Activated naive CD8-positive, alpha-beta T cell treated with anti-CD3 and anti-CD28 coated beads, Interleukin-2, amount 10 ng/mL, durations not matched to agents 7 days and 5 days (primary cell): ENCODE data around the gene THSD4. TPM values are rescaled to one million over a fixed set of nuclear protein-coding genes. Genes with fewer than 3 reads are reported as not detected.
A peak's percentile ranks its signal among the peaks of the same experiment; 100 is the strongest.

Experiments
- ATAC-seq: fragments of 150-1000 bp; cut with Tn5 transposase; one replicate; pipeline ENCODE4 v1.10.0; 2021; ENCODE audit warnings: low read depth, moderate library complexity
- POLR2A ChIA-PET: fragments of 350-600 bp; sonication (Branson Sonifier 250); formaldehyde crosslinking; loops from one replicate; lab custom pipeline; 2021; ENCODE audit warnings: antibody characterized with exemption; lab: Charles Lee
- DNase-seq: peaks from one replicate; pipeline ENCODE4 v3.0.0; 2021
- H3K27ac Mint-ChIP-seq: one replicate; pipeline ENCODE4 v1.8.0; 2022; ENCODE audit warnings: mild to moderate bottlenecking, mixed read lengths
- H3K27me3 Mint-ChIP-seq: one replicate; pipeline ENCODE4 v1.8.0; 2022; ENCODE audit warnings: mild to moderate bottlenecking, moderate library complexity, mixed read lengths
- H3K36me3 Mint-ChIP-seq: one replicate; pipeline ENCODE4 v1.8.0; 2021; ENCODE audit warnings: mild to moderate bottlenecking, mixed read lengths
- H3K4me1 Mint-ChIP-seq: one replicate; pipeline ENCODE4 v1.8.0; 2021; ENCODE audit warnings: mixed read lengths
- H3K4me3 Mint-ChIP-seq: one replicate; pipeline ENCODE4 v1.8.0; 2022; ENCODE audit warnings: mild to moderate bottlenecking, moderate library complexity, mixed read lengths
- H3K9me3 Mint-ChIP-seq: one replicate; pipeline ENCODE4 v1.8.0; 2021; ENCODE audit warnings: mixed read lengths
- total RNA-seq, 2 experiments: library from RNA; stranded (reverse); gene quantifications; one replicate each; pipeline ENCODE4 v1.2.3, GENCODE V29; 2021

The THSD4 gene
- total RNA-seq, 2 experiments from 2014 or later, result not detected

GRCh38 chr15:71735385-71735757 lies 620.1 kb downstream of the THSD4 start:
- DNase-seq (no peak), ATAC-seq (no peak)
- Mint-ChIP-seq H3K9me3 (no peaks in the 10 kb centered on the region), H3K4me3 (no peak overlapping the region), H3K27me3 (peaks cover under 1% of the 10 kb centered on the region), H3K4me1 (peaks cover 2% of the 10 kb centered on the region), H3K27ac (no peak overlapping the region), H3K36me3 (no peaks in the 10 kb centered on the region)
- POLR2A ChIA-PET, result no interaction called here

DNA sequence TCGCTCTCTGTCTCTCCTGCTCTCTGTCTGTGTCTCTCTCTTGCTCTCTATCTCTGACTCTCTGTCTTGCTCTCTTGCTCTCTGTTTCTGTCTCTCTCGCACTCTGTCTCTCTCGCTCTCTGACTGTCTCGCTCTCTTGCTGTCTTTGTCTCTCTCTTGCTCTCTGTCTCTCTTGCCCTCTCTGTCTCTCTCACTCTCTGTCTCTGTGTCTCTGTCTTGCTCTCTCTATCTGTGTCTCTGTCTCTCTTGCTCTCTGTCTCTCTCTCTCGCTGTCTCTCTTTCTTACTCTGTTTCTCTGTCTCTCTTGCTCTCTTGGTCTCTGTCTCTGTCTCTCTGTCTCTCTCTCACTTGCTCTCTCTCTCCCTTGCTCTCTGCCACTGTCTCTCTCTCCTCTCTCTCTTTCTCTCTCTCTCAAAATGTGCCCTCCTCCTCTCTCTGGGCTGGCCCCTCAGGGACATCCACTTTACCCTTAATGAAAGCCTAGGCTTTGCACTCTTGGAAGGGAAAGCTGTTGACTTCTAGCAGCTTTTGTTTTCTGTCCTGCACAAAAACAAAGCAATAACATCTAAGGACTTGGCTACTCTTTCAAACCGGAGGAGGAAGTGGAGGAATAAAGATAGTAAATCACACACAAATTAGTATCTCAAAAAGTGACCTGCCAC lies 621.1 kb downstream of the THSD4 start:
- no peaks in the 10 kb centered on the region for H3K4me1 Mint-ChIP-seq
- no peaks in the 10 kb centered on the region for H3K27me3 Mint-ChIP-seq
- DNase-seq (no peak), ATAC-seq (no peak)
- H3K4me3 Mint-ChIP-seq, result no peak overlapping the region
- POLR2A ChIA-PET, result no interaction called here
- no peak overlapping the region for H3K27ac Mint-ChIP-seq
- H3K36me3 Mint-ChIP-seq, result no peaks in the 10 kb centered on the region
- H3K9me3 Mint-ChIP-seq, result no peaks in the 10 kb centered on the region

- POLR2A ChIA-PET, result no interaction called here
- H3K27ac Mint-ChIP-seq, result no peak overlapping the region
- ATAC-seq (no peak), DNase-seq (no peak)
- H3K4me3 Mint-ChIP-seq, result no peak overlapping the region
- H3K36me3 Mint-ChIP-seq, result no peaks in the 10 kb centered on the region
- no peaks in the 10 kb centered on the region for H3K27me3 Mint-ChIP-seq
- H3K9me3 Mint-ChIP-seq, result no peaks in the 10 kb centered on the region
- H3K4me1 Mint-ChIP-seq, result no peaks in the 10 kb centered on the region
Observed at GRCh38 chr15:71737761-71738160, 622.5 kb downstream of the THSD4 start.

DNA sequence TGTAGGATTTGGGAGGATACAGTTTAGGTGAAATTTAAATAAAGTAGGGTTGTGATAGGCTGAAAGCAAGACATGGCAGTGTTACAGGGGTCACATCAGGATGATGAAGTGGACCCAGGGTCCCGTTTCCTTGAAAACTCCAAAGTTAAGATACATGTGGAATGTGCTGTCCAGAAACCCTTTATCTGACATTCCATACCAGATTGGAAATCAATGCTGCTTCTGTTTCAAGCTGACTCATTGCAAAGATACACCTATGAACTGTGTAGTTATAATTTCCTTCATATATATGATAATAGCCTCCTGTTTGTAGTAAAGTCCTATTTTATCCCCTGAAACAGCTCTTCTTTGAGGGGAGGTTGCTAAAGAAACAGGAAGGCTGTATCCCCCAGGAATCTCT lies 624.1 kb downstream of the THSD4 start:
- ATAC-seq (no peak), DNase-seq (no peak)
- Mint-ChIP-seq H3K4me1 (peaks cover under 1% of the 10 kb centered on the region), H3K27me3 (no peaks in the 10 kb centered on the region), H3K36me3 (no peaks in the 10 kb centered on the region), H3K9me3 (no peaks in the 10 kb centered on the region), H3K4me3 (no peak overlapping the region), H3K27ac (no peak overlapping the region)
- POLR2A ChIA-PET, result interaction anchor here (0.6 to 0.7 kb wide), 2 partner anchors 305 to 437 kb away, joined by 3 to 4 read pairs; no protein-coding TSS in a partner anchor

DNA sequence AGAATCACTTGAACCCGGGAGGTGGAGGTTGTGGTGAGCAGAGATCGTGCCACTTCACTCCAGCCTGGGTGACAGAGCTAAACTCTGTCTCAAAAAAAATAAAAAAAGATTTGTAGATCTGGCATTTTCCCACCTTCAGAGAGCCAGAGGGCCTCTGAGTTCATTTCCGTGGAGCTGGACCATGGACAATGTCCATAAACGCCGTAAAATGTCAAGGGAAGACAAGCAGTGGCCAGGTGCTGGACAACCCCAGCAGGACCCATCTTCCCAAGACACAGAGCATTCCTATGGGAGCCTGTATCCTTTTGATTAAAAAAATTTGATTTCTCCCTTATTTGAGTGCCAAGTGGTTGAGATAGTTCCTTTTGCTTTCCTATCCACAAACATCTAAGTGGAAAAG lies 627.7 kb downstream of the THSD4 start:
- Mint-ChIP-seq H3K4me1 (peaks cover 1% of the 10 kb centered on the region), H3K4me3 (no peak overlapping the region), H3K9me3 (no peaks in the 10 kb centered on the region), H3K36me3 (no peaks in the 10 kb centered on the region), H3K27ac (no peak overlapping the region), H3K27me3 (no peaks in the 10 kb centered on the region)
- DNase-seq (no peak), ATAC-seq (no peak)
- POLR2A ChIA-PET, result no interaction called here

DNA sequence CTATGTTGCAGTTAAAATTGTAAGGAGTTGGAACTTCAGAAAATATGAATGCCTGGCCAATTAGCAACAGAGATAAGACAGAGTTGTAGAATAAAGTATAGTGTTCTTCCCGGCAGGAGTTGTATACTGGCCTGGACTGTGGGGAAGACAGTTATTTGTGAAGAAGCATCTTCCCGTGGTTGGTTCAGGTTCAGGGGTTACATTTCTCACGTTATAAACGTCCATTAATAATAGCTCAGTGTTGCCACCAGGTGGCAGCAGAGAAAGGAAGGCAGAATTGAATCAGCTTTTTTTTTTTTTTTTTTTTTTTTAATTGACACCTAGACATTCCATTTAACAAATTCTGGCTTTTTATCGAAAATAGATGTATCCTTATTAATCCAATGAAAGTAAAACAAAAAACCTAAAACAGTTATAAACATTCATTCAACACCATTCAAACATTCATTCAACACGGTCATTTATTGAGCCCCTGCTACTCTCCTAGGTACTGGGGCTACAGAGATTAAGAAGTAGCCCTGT lies 628.7 kb downstream of the THSD4 start:
- no peak overlapping the region for H3K4me3 Mint-ChIP-seq
- H3K36me3 Mint-ChIP-seq, result no peaks in the 10 kb centered on the region
- no peak overlapping the region for H3K27ac Mint-ChIP-seq
- no peak for ATAC-seq
- H3K4me1 Mint-ChIP-seq, result peaks cover 1% of the 10 kb centered on the region
- no peaks in the 10 kb centered on the region for H3K27me3 Mint-ChIP-seq
- peak; percentile 40 for DNase-seq
- H3K9me3 Mint-ChIP-seq, result no peaks in the 10 kb centered on the region
- POLR2A ChIA-PET, result no interaction called here

DNA sequence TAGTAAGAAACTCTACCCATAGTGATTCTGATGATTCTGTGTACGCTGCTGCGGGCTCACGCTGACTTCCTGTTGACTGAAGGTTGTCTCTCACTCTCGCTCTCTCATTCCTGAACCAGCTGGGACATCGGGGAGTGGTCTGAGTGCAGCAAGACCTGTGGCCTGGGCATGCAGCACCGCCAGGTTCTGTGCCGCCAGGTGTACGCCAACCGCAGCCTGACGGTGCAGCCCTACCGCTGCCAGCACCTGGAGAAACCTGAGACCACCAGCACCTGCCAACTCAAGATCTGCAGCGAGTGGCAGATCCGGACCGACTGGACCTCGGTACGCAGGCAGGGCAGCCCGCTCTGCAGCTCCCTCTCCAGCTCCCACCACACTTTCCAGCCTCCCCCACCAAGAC lies 631.4 kb downstream of the THSD4 start:
- POLR2A ChIA-PET, result no interaction called here
- no peak overlapping the region for H3K4me3 Mint-ChIP-seq
- peaks cover 2% of the 10 kb centered on the region for H3K27me3 Mint-ChIP-seq
- no peaks in the 10 kb centered on the region for H3K9me3 Mint-ChIP-seq
- DNase-seq, result no peak
- H3K27ac Mint-ChIP-seq, result no peak overlapping the region
- H3K36me3 Mint-ChIP-seq, result no peaks in the 10 kb centered on the region
- peaks cover 1% of the 10 kb centered on the region for H3K4me1 Mint-ChIP-seq
- ATAC-seq, result no peak

DNA sequence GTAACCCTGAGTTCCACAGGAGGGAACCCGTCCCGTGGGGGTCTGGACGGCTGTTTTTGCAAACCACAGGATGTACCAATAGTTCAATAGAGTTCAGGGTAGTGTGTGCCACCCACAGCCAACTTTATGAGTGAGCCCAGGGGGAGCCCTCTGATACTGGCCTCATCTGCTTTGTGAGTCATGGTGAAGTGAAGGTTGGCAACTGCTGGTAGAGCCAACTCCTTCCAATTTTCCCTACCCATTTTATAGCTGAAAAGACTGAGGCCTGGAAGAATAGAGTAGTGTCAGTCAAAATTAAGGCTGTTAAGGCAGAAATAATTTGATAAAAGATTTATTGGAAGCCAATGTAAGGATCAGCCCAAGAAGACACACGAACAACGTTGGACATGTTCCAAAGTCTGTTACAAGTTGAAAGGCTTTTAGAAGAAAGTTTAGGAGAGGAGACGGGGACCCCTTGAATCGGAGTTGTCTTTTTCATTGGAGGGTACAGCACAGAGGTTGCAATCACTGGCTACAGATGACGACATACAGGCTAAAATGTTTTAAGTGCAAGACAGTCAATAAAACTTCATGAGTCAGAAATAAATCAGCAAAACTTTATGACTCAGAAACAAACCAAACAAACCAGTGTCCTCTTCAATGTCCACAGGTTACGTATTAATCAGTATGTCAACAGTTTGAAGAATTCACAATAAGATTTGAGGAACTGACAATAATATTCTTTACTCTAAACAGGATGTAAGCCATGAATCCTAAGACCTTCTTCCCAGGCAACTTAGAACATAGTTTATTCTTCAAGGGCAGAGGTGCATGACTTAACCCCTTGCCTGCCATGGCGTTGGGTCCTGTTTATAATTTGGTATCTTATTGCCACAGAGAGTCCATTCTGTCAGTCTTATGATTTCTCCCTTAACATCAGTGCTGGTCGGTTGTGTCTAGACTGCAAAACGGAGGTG lies 632.1 kb downstream of the THSD4 start:
- peaks cover 2% of the 10 kb centered on the region for H3K4me1 Mint-ChIP-seq
- no peaks in the 10 kb centered on the region for H3K36me3 Mint-ChIP-seq
- peaks cover 9% of the 10 kb centered on the region for H3K27me3 Mint-ChIP-seq
- POLR2A ChIA-PET, result no interaction called here
- ATAC-seq (no peak), DNase-seq (no peak)
- H3K4me3 Mint-ChIP-seq, result no peak overlapping the region
- H3K27ac Mint-ChIP-seq, result no peak overlapping the region
- no peaks in the 10 kb centered on the region for H3K9me3 Mint-ChIP-seq

- DNase-seq (no peak), ATAC-seq (no peak)
- H3K36me3 Mint-ChIP-seq, result no peaks in the 10 kb centered on the region
- H3K4me3 Mint-ChIP-seq, result no peak overlapping the region
- no peak overlapping the region for H3K27ac Mint-ChIP-seq
- H3K4me1 Mint-ChIP-seq, result peaks cover 7% of the 10 kb centered on the region
- H3K9me3 Mint-ChIP-seq, result no peaks in the 10 kb centered on the region
- POLR2A ChIA-PET, result no interaction called here
- peaks cover 14% of the 10 kb centered on the region for H3K27me3 Mint-ChIP-seq
Observed at GRCh38 chr15:71748293-71748718, 633.0 kb downstream of the THSD4 start.

- POLR2A ChIA-PET, result no interaction called here
- H3K36me3 Mint-ChIP-seq, result no peaks in the 10 kb centered on the region
- H3K4me1 Mint-ChIP-seq, result peaks cover 5% of the 10 kb centered on the region
- H3K27ac Mint-ChIP-seq, result no peak overlapping the region
- peaks cover 14% of the 10 kb centered on the region for H3K27me3 Mint-ChIP-seq
- DNase-seq, result no peak
- no peak for ATAC-seq
- no peaks in the 10 kb centered on the region for H3K9me3 Mint-ChIP-seq
- H3K4me3 Mint-ChIP-seq, result no peak overlapping the region
Observed at GRCh38 chr15:71749500-71749899, 634.2 kb downstream of the THSD4 start.

DNA sequence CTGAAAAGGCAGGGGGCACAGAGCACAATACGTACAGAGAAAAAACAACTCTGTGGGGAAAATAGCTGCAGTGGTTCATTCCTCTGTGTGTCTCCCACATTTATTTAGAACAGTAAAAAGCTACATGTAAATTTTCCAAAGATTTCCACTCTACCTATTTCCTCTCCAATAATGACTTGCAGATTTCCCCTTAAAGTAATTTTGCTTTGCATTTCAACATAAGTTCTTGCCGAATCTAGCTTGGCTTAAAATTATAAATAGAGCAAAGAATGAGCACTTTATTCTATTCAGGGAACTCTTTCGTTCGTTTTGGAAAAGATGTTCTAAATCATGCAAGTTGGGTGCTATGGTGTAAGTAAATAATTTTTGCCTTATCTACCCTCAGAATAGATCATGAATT lies 636.9 kb downstream of the THSD4 start:
- Mint-ChIP-seq H3K36me3 (no peaks in the 10 kb centered on the region), H3K4me3 (no peak overlapping the region), H3K27ac (no peak overlapping the region), H3K4me1 (peaks cover 5% of the 10 kb centered on the region), H3K9me3 (no peaks in the 10 kb centered on the region), H3K27me3 (peaks cover 18% of the 10 kb centered on the region)
- DNase-seq (no peak), ATAC-seq (no peak)
- POLR2A ChIA-PET, result no interaction called here

DNA sequence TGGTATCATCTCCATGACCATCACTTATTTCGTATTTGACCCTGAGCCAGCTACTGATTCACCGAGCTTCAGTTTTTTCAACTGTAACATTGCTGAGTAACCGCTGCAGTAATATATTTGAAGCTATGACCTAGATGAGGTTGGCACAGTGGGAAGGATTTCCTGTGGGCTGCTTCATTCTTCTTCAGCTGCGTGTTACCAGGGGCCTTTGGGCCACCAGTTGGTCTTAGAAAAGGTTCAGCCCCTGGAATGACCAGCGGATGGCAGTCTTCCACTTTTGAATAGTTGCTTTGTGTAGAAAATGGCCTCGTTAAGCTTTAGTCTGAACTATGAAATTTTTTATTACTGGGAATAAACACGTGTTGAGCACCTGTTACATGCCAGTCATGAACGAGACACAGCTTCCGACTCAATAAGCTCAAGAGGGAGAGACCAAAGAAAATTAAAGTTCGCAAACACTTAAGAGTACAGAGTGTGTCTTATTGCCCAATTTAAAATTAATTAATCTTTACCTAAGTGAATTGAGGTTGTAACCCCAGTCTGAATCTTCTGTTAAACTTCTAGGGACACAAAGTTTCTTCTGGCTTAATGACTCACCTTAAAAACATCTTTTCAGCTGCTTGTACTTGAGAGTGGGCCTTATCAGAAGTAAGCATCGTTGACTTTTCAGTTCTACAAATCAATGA lies 637.5 kb downstream of the THSD4 start:
- no peak for DNase-seq
- no peaks in the 10 kb centered on the region for H3K36me3 Mint-ChIP-seq
- ATAC-seq, result no peak

DNA sequence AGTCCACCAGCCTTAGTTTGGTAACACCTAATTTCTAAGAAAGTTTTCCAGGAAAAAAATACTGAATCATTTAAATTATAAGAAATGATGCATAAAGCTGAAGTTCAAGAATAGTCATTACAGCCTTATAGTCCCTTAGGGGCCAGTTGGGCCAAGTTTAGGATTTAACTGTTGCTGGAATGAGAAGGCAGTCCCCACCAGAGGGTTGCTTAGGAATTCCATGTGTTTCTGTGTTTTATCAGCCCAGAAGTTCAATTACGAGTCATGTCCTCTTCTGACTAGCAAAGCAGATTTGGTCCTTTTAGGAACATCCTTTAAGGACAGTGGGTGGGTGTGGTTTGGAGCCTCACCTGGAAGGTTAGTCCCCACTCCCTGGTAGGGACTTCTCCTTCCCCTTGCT lies 638.1 kb downstream of the THSD4 start:
- POLR2A ChIA-PET, result no interaction called here
- Mint-ChIP-seq H3K4me3 (no peak overlapping the region), H3K36me3 (no peaks in the 10 kb centered on the region), H3K9me3 (no peaks in the 10 kb centered on the region), H3K27ac (no peak overlapping the region), H3K4me1 (peaks cover 5% of the 10 kb centered on the region), H3K27me3 (peaks cover 18% of the 10 kb centered on the region)
- DNase-seq (no peak), ATAC-seq (no peak)

More for the DNA sequence above, 637.5 kb downstream of the THSD4 start:
- POLR2A ChIA-PET, result no interaction called here
- Mint-ChIP-seq H3K4me1 (peaks cover 5% of the 10 kb centered on the region), H3K27me3 (peaks cover 18% of the 10 kb centered on the region), H3K9me3 (no peaks in the 10 kb centered on the region), H3K27ac (no peak overlapping the region), H3K4me3 (no peak overlapping the region)
